Peyer's patch (tissue), 4 donors: ENCODE measurements around the gene DVL2.

Source experiments
- POLR2A ChIP-seq, 2 donors: fragments of 450-650 bp; IDR thresholded peaks; one replicate each; pipeline ENCODE4 v1.5.1; 2017; ENCODE audit warnings: antibody characterized with exemption in 2 of 2, mild to moderate bottlenecking in 2 of 2, moderate library complexity in 2 of 2
- TF ChIP-seq, protein P1 (sequence below), 6 experiments: fragments of 450-650 bp in 4 of 6; fragments of 200-600 bp in 2 of 6; sonication (generic) in 1 of 6; IDR thresholded peaks; one replicate each; pipeline ENCODE4 v1.5.1; 2017 to 2019; ENCODE audit warnings: antibody characterized with exemption in 6 of 6, mild to moderate bottlenecking in 3 of 6, moderate library complexity in 1 of 6

DNA sequence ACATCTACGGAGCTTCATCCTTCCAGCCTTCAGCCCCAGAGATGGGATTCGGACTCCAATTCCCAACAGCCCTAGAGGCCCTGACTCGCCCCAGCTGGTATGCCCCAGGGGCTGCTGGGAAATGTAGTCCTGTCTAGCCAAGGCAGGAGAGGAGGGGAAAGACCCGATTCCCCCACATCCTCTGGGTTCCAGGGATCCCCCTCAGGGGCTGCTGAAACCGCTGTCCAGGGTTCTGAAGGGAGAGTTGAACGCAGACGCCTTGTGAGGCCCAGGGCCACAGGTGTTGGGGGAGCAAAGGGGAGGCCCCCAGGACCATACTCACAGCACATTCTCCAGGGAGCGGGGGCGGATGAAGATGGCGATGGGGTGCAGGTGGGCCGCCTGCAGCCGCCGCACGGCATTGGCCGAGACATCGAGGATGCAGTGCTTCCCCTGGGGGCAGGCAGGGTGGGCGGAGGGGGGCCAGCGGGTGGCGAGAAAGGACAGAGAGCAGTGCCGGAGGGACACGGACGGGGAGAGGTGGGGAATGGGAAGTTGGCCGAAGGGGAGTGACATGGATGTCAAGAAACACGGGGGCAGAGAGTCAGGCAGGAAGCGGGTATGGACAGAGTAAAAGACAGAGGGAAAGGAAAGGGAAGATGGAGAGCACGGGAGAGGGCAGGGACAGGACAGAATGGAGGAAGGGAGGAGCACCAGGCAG lies 42.6 kb downstream of the DVL2 start:
- no peak for TF ChIP-seq POLR2A (IDR thresholded peaks at IDR 0.05)
- TF ChIP-seq, protein P1, sequence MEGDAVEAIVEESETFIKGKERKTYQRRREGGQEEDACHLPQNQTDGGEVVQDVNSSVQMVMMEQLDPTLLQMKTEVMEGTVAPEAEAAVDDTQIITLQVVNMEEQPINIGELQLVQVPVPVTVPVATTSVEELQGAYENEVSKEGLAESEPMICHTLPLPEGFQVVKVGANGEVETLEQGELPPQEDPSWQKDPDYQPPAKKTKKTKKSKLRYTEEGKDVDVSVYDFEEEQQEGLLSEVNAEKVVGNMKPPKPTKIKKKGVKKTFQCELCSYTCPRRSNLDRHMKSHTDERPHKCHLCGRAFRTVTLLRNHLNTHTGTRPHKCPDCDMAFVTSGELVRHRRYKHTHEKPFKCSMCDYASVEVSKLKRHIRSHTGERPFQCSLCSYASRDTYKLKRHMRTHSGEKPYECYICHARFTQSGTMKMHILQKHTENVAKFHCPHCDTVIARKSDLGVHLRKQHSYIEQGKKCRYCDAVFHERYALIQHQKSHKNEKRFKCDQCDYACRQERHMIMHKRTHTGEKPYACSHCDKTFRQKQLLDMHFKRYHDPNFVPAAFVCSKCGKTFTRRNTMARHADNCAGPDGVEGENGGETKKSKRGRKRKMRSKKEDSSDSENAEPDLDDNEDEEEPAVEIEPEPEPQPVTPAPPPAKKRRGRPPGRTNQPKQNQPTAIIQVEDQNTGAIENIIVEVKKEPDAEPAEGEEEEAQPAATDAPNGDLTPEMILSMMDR (IDR thresholded peaks at IDR 0.05) = no peak
